Hepatocyte (in vitro differentiated cells): ENCODE results near the gene CDPF1. TPM values are rescaled to one million over a fixed set of nuclear protein-coding genes. Genes with fewer than 3 reads are reported as not detected.

Experiments used
- DNase-seq: peaks from one replicate; pipeline ENCODE4 v3.0.0-alpha.2; 2016; ENCODE audit warnings: low spot score
- H2AFZ ChIP-seq: fragments of 200-600 bp; sonication (generic); 2 replicates; pipeline ENCODE4 v1.6.0; 2016; ENCODE audit warnings: antibody characterized with exemption, mild to moderate bottlenecking
- H3K27ac ChIP-seq: fragments of 200-600 bp; sonication (generic); 2 replicates; pipeline ENCODE4 v1.5.1; 2016; ENCODE audit warnings: mild to moderate bottlenecking
- H3K27me3 ChIP-seq: fragments of 200-600 bp; sonication (generic); 2 replicates; pipeline ENCODE4 v1.6.1; 2016
- H3K36me3 ChIP-seq: fragments of 200-600 bp; sonication (generic); replicated peaks from 2 replicates; pipeline ENCODE4 v1.5.1; 2016; ENCODE audit warnings: low read depth; ENCODE audit not compliant: insufficient read depth
- H3K4me1 ChIP-seq: fragments of 200-600 bp; sonication (generic); 2 replicates; pipeline ENCODE4 v1.5.1; 2016; ENCODE audit warnings: mild to moderate bottlenecking, moderate library complexity; ENCODE audit not compliant: insufficient read depth
- H3K4me2 ChIP-seq: fragments of 200-600 bp; sonication (generic); 2 replicates; pipeline ENCODE4 v1.6.0; 2016
- H3K4me3 ChIP-seq: fragments of 200-600 bp; sonication (generic); 2 replicates; pipeline ENCODE4 v1.5.1; 2016; ENCODE audit warnings: mild to moderate bottlenecking
- H3K79me2 ChIP-seq: fragments of 200-600 bp; sonication (generic); 2 replicates; pipeline ENCODE4 v1.6.0; 2017; ENCODE audit warnings: mild to moderate bottlenecking
- H3K9me2 ChIP-seq: fragments of 200-600 bp; sonication (generic); replicated peaks from 2 replicates; pipeline ENCODE4 v1.6.0; 2017; ENCODE audit warnings: mild to moderate bottlenecking; ENCODE audit not compliant: insufficient read depth
- H3K9me3 ChIP-seq: fragments of 200-600 bp; sonication (generic); 2 replicates; pipeline ENCODE4 v1.5.1; 2016; ENCODE audit warnings: low read depth, mild to moderate bottlenecking
- H4K20me1 ChIP-seq: fragments of 200-600 bp; sonication (generic); 2 replicates; pipeline ENCODE4 v1.6.0; 2016; ENCODE audit warnings: mild to moderate bottlenecking; ENCODE audit not compliant: insufficient read depth, poor library complexity, severe bottlenecking
- CTCF ChIP-seq: fragments of 200-600 bp; sonication (generic); IDR thresholded peaks from 2 replicates; pipeline ENCODE4 v1.5.1; 2016; ENCODE audit warnings: antibody characterized with exemption, mild to moderate bottlenecking; ENCODE audit not compliant: poor library complexity
- EZH2 ChIP-seq: fragments of 200-600 bp; sonication (generic); IDR thresholded peaks from 2 replicates; pipeline ENCODE4 v1.6.1; 2016; ENCODE audit warnings: antibody characterized with exemption, mild to moderate bottlenecking, borderline replicate concordance
- EZH2phosphoT487 ChIP-seq: fragments of 200-600 bp; sonication (generic); IDR thresholded peaks from one replicate; pipeline ENCODE4 v1.6.1; 2018; ENCODE audit warnings: antibody characterized with exemption, mild to moderate bottlenecking, low read depth, moderate library complexity; ENCODE audit not compliant: unreplicated experiment, severe bottlenecking
- WGBS: methylation state at CpG from one replicate; pipeline ENCODE4 v1.1.6; 2016; ENCODE audit warnings: low lambda C conversion rate; ENCODE audit errors: missing lambda C conversion rate; 5-methylcytosine and 5-hydroxymethylcytosine counted together
- polyA plus RNA-seq: library from polyadenylated mRNA; unstranded; fragments of >200 nt; fragmentation: Nextera tagmentation; extraction: Ambion mirVana; gene quantifications from 2 replicates; pipeline ENCODE4 v1.2.1, GENCODE V29; 2016
- total RNA-seq: library from RNA; depleted of rRNA; stranded (reverse); fragments of >200 nt; gene quantifications from 2 replicates; pipeline ENCODE4 v1.2.3, GENCODE V29; 2014

CDPF1 gene
- total and polyA plus RNA-seq, 2 experiments from 2014 or later: 8.2 to 13.6 TPM

DNA sequence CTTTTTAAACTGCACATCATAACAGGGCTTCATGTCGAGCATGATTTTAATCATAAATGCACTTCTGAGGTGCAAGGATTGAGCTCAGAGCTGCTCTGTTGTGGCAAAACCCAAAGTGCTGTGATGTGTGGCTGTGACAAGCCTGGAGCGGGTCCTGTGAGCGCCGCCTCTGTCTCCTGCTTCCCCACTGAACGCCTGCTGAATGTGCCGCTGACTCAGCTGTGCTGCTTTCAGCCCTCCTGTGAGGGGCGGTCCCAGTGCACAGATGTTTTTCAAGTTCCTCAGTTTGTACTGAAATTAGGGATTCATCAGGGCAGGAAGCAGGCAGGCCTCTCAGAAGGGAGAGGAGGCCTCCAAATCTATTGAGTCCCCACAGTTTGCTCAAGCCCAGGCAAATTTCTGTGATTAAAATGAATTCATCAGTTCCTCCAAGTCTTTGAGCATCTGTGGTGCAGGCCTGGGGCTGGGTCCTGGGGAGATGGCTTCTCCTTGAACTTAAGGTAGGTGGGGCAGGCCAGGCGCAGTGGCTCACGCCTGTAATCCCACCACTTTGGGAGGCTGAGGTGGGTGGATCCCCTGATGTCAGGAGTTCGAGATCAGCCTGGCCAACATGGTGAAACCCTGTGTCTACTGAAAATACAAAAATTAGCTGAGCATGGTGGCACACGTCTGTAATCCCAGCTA, 43.6 kb upstream of the CDPF1 start:
- no peak for TF ChIP-seq EZH2phosphoT487
- TF ChIP-seq CTCF: no peak
- TF ChIP-seq EZH2: no peak
- Histone ChIP-seq H3K9me3 (no peaks in the 10 kb centered on the region), H3K4me2 (no peak overlapping the region), H3K79me2 (peaks cover 11% of the 10 kb centered on the region), H3K27ac (no peak overlapping the region), H4K20me1 (no peaks in the 10 kb centered on the region), H2AFZ (no peak overlapping the region), H3K36me3 (no peaks in the 10 kb centered on the region), H3K9me2 (no peaks in the 10 kb centered on the region), H3K4me1 (peaks cover 8% of the 10 kb centered on the region), H3K27me3 (no peaks in the 10 kb centered on the region), H3K4me3 (no peak overlapping the region)
- DNase-seq: no peak
- WGBS: 88% methylated on average over 11 of the region's 11 CpGs

DNA sequence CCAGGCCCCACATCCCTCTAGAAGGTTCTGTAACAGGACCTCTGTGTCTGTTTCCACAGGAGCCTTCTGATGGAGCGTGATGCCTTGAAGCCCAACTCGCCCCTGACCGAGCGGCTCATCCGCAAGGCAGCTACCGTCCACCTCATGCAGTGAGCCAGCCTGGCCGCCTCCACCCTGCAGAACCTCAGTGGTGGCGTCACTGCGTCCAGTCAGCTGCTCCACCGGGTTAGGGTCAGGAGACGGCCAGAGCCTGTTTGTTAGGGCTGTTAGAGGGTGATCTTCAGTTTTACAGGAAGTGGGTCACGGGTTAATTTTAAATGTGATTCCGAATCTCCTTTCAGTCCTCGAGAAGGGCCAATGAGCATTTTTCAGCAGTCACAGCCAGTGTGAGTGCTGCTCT, 42.6 kb upstream of the CDPF1 start:
- DNase-seq: no peak
- peaks cover 2% of the 10 kb centered on the region for H3K79me2 ChIP-seq
- H3K4me3 ChIP-seq: no peak overlapping the region
- no peaks in the 10 kb centered on the region for H3K9me3 ChIP-seq
- no peaks in the 10 kb centered on the region for H3K9me2 ChIP-seq
- H3K4me2 ChIP-seq: no peak overlapping the region
- H3K27ac ChIP-seq: no peak overlapping the region
- TF ChIP-seq EZH2: no peak
- TF ChIP-seq EZH2phosphoT487: no peak
- no peak for TF ChIP-seq CTCF
- 96% methylated on average over 14 of the region's 14 CpGs for WGBS
- H4K20me1 ChIP-seq: no peaks in the 10 kb centered on the region
- H3K36me3 ChIP-seq: no peaks in the 10 kb centered on the region
- H2AFZ ChIP-seq: no peak overlapping the region
- H3K4me1 ChIP-seq: peaks cover 8% of the 10 kb centered on the region
- no peaks in the 10 kb centered on the region for H3K27me3 ChIP-seq

GRCh38 chr22:46292173-46292572, 42.1 kb upstream of the CDPF1 start:
- Histone ChIP-seq H2AFZ (no peak overlapping the region), H3K79me2 (no peaks in the 10 kb centered on the region), H3K9me3 (no peaks in the 10 kb centered on the region), H3K9me2 (no peaks in the 10 kb centered on the region), H3K27me3 (no peaks in the 10 kb centered on the region), H4K20me1 (no peaks in the 10 kb centered on the region), H3K4me1 (peaks cover 8% of the 10 kb centered on the region), H3K27ac (no peak overlapping the region), H3K4me2 (no peak overlapping the region), H3K36me3 (no peaks in the 10 kb centered on the region), H3K4me3 (no peak overlapping the region)
- TF ChIP-seq EZH2phosphoT487: no peak
- no peak for TF ChIP-seq CTCF
- no peak for TF ChIP-seq EZH2
- WGBS: 96% methylated on average over 3 of the region's 3 CpGs
- no peak for DNase-seq
